Fibroblast of the aortic adventitia (primary cell): ENCODE data around the gene DPEP2. TPM values are rescaled to one million over a fixed set of nuclear protein-coding genes. Genes with fewer than 3 reads are reported as not detected.
"Not testable (repeated sequence)": the region's sequence is repeated elsewhere in the genome, so short reads cannot be mapped to it uniquely, and the experiment has no call there.

Source experiments
- DNase-seq: peaks from one replicate; pipeline ENCODE4 v3.0.0-alpha.2; 2010; ENCODE audit warnings: low read depth
- H3K4me3 ChIP-seq: 2 replicates; pipeline ENCODE4 v1.5.1; 2011; ENCODE audit warnings: low read depth, mild to moderate bottlenecking, control low read depth, low read length, moderate library complexity
- CTCF ChIP-seq: IDR thresholded peaks from 2 replicates; pipeline ENCODE4 v1.5.1; 2011; ENCODE audit warnings: mild to moderate bottlenecking, low read length, control low read depth, inconsistent platforms; ENCODE audit not compliant: insufficient read depth
- total RNA-seq: library from RNA; depleted of rRNA; stranded (reverse); fragments of >200 nt; gene quantifications from 2 replicates; pipeline ENCODE4 v1.2.3, GENCODE V29; 2012; ENCODE audit warnings: low replicate concordance

The DPEP2 gene
- total RNA-seq, 1 donor, result not detected

GRCh38 chr16:68021490-68021889, 22.2 kb upstream of the DPEP2 start:
- peak overlapping the region; percentile 22 for H3K4me3 ChIP-seq
- no peak for TF ChIP-seq CTCF
- DNase-seq, result no peak

- DNase-seq, result no peak
- TF ChIP-seq CTCF, result no peak
- no peak overlapping the region for H3K4me3 ChIP-seq
These were observed 19.9 kb upstream of the DPEP2 start for GRCh38 chr16:68019167-68019680.

GRCh38 chr16:68015681-68016080, 16.4 kb upstream of the DPEP2 start, which contains the start of gene DPEP2NB:
DPEP2NB (minus strand) TSS chr16:68015911; CDS start chr16:68015770, 141 bp downstream.
- DNase-seq, result no peak
- H3K4me3 ChIP-seq, result no peak within 1 kb of the TSS
- no peak for TF ChIP-seq CTCF

- TF ChIP-seq CTCF, result no peak
- no peak for DNase-seq
These were observed 14.2 kb upstream of the DPEP2 start for GRCh38 chr16:68013440-68013839.

GRCh38 chr16:68009872-68010271, 10.6 kb upstream of the DPEP2 start:
- not testable (repeated sequence) for H3K4me3 ChIP-seq, DNase-seq

More at GRCh38 chr16:68013440-68013839, 14.2 kb upstream of the DPEP2 start:
- H3K4me3 ChIP-seq, result no peak overlapping the region

GRCh38 chr16:68009157-68009735, 10.0 kb upstream of the DPEP2 start:
- no peak overlapping the region for H3K4me3 ChIP-seq
- DNase-seq, result no peak
- TF ChIP-seq CTCF, result no peak

- H3K4me3 ChIP-seq, result no peak overlapping the region
- no peak for TF ChIP-seq CTCF
- no peak for DNase-seq
These were observed 6.6 kb upstream of the DPEP2 start for GRCh38 chr16:68005786-68006286.
